ENCODE data around the gene CLEC4E. TPM values are rescaled to one million over a fixed set of nuclear protein-coding genes. Genes with fewer than 3 reads are reported as not detected.

The CLEC4E gene
- polyA plus RNA-seq, 1 donor (not counting 4 experiments of a cell fraction or from before 2014, with no cell fraction given) = not detected

- H3K4me1 ChIP-seq (ENCODE audit: control insufficient read depth, extremely low read depth, insufficient read depth, low read length) = peaks cover 4% of the 10 kb centered on the region
- H3K9me3 ChIP-seq (ENCODE audit: control insufficient read depth, low read depth, low read length) = no peaks in the 10 kb centered on the region
- no peaks in the 10 kb centered on the region for H3K36me3 ChIP-seq (ENCODE audit: control insufficient read depth in 2 of 2, extremely low read depth in 1 of 2, insufficient read depth in 2 of 2, low read length in 2 of 2)
- no peaks in the 10 kb centered on the region for H4K20me1 ChIP-seq (ENCODE audit: control insufficient read depth, extremely low read depth, insufficient read depth, low read length)
- H3K9me1 ChIP-seq (ENCODE audit: control insufficient read depth, extremely low read depth, insufficient read depth, low read length) = no peaks in the 10 kb centered on the region
- FAIRE-seq (no peak), DNase-seq (ENCODE audit: low read depth, low spot score) (no peak)
- H2AFZ ChIP-seq (ENCODE audit: control insufficient read depth, low read length) = no peak overlapping the region
- no peak overlapping the region for H3K4me2 ChIP-seq (ENCODE audit: control insufficient read depth, extremely low read depth, insufficient read depth, low read depth, low read length)
- TF ChIP-seq EZH2 (IDR thresholded peaks at IDR 0.05; ENCODE audit: low read length) (no peak), CTCF (optimal IDR thresholded peaks at IDR 0.05 in 1 of 3, IDR thresholded peaks at IDR 0.05 in 1 of 3, conservative IDR thresholded peaks at IDR 0.05 in 1 of 3; ENCODE audit: extremely low read depth in 1 of 3, insufficient read depth in 2 of 3, low read length in 3 of 3) (no peak)
- H3K27me3 ChIP-seq (ENCODE audit: control insufficient read depth, extremely low read depth, insufficient read depth, low read length) = no peaks in the 10 kb centered on the region
- no peak overlapping the region for H3K9ac ChIP-seq (ENCODE audit: control insufficient read depth, extremely low read depth, insufficient read depth, low read length)
- H3K27ac ChIP-seq (ENCODE audit: control insufficient read depth, insufficient read depth, low read length) = no peak overlapping the region
- H3K79me2 ChIP-seq (ENCODE audit: control insufficient read depth, insufficient read depth, low read length) = no peaks in the 10 kb centered on the region
- no peak overlapping the region for H3K4me3 ChIP-seq (ENCODE audit: control insufficient read depth in 2 of 3, extremely low read depth in 1 of 3, insufficient read depth in 2 of 3, low read depth in 1 of 3, low read length in 3 of 3)
- dilution Hi-C loops (cut with MboI; ENCODE audit: extremely low pct_ligation_motif_present, low sequenced_read_pairs) = no loop called here
Observed at GRCh38 chr12:8556531-8557097, 15.9 kb upstream of the CLEC4E start.

GRCh38 chr12:8554451-8555195 lies 13.9 kb upstream of the CLEC4E start:
- dilution Hi-C loops (cut with MboI; ENCODE audit: extremely low pct_ligation_motif_present, low sequenced_read_pairs) = no loop called here
- Histone ChIP-seq H2AFZ (ENCODE audit: control insufficient read depth, low read length) (no peak overlapping the region), H3K27me3 (ENCODE audit: control insufficient read depth, extremely low read depth, insufficient read depth, low read length) (no peaks in the 10 kb centered on the region), H3K4me2 (ENCODE audit: control insufficient read depth, extremely low read depth, insufficient read depth, low read depth, low read length) (no peak overlapping the region), H3K9ac (ENCODE audit: control insufficient read depth, extremely low read depth, insufficient read depth, low read length) (no peak overlapping the region), H3K79me2 (ENCODE audit: control insufficient read depth, insufficient read depth, low read length) (no peaks in the 10 kb centered on the region), H3K27ac (ENCODE audit: control insufficient read depth, insufficient read depth, low read length) (no peak overlapping the region), H3K4me3 (ENCODE audit: control insufficient read depth in 2 of 3, extremely low read depth in 1 of 3, insufficient read depth in 2 of 3, low read depth in 1 of 3, low read length in 3 of 3) (no peak overlapping the region), H3K9me1 (ENCODE audit: control insufficient read depth, extremely low read depth, insufficient read depth, low read length) (no peaks in the 10 kb centered on the region), H4K20me1 (ENCODE audit: control insufficient read depth, extremely low read depth, insufficient read depth, low read length) (no peaks in the 10 kb centered on the region), H3K36me3 (ENCODE audit: control insufficient read depth in 2 of 2, extremely low read depth in 1 of 2, insufficient read depth in 2 of 2, low read length in 2 of 2) (no peaks in the 10 kb centered on the region), H3K4me1 (ENCODE audit: control insufficient read depth, extremely low read depth, insufficient read depth, low read length) (peaks cover 4% of the 10 kb centered on the region), H3K9me3 (ENCODE audit: control insufficient read depth, low read depth, low read length) (no peaks in the 10 kb centered on the region)
- no peak for FAIRE-seq
- no peak for TF ChIP-seq CTCF (optimal IDR thresholded peaks at IDR 0.05 in 1 of 3, IDR thresholded peaks at IDR 0.05 in 1 of 3, conservative IDR thresholded peaks at IDR 0.05 in 1 of 3; ENCODE audit: extremely low read depth in 1 of 3, insufficient read depth in 2 of 3, low read length in 3 of 3)
- TF ChIP-seq EZH2 (IDR thresholded peaks at IDR 0.05; ENCODE audit: low read length) = no peak
- DNase-seq (ENCODE audit: low read depth, low spot score) = no peak

Measured in keratinocyte (primary cell).